SKM-1 (cell line): ENCODE data around the gene SCGB2A2.

Source experiments
- DNase-seq: peaks from one replicate; lab custom pipeline; 2025; ENCODE audit not compliant: unreplicated experiment; lab: John Stamatoyannopoulos, UW

SCGB2A2 gene

DNA sequence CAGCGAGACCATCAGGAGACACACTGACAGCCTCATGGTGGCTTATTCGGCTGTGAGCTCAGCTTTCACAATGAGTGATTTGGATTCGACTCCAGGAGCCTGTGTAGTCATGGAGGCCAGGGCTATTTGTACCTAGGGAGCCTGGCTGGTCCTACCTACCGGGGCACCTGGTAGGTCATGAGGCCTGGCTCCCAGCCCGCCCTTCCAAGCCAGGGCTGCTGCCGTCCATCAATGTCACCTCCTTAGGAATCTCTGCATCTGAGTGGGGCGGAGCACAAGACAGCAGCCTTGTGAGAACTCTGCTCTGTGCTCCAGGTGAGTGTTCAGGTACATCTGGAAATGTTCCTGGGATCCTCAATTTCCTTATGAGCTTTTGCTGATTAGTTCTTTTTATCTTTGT is 29.0 kb downstream of the SCGB2A2 start, which contains the start of gene SCGB1D4:
SCGB1D4 (minus strand) TSS at position 101 of the 400 bp plus-strand sequence; CDS start at position 36, 65 bp downstream.
- no peak for DNase-seq

DNA sequence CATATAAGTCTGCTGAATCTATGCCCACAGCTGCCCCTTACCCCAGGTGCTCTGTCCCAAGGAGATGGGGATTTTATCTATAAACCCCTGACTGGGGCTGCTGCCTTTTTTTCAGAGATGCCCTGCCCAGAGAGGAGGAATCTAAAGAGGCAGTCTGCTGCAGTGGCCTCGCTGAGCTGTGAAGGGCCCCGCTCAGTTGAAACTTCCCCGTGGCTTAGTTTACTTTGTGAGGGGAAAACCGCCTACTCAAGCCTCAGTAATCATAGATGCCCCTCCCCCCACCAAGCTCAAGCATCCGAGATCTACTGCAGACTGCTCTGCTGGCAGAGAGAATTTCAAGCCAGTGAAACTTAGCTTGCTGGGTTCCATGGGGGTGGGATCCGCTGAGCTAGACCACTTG is 36.3 kb downstream of the SCGB2A2 start:
- no peak for DNase-seq

DNA sequence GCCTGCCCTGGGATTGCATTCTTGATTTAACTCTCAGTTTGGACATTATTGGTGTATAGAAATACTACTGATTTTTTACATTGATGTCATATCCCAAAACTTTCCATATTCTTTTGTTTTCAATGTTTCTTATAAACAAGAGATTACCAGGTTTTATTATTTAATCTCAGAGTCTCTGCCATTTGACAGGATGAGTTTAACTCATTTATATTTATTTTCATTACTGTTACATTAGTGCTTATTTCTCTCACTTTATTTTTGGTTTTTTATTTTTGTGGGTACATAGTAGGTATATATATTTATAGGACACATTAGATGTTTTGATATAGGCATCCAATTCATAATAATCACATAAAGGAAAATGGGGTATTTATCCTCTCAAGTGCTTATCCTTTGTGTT is 38.0 kb downstream of the SCGB2A2 start:
- DNase-seq, result no peak

DNA sequence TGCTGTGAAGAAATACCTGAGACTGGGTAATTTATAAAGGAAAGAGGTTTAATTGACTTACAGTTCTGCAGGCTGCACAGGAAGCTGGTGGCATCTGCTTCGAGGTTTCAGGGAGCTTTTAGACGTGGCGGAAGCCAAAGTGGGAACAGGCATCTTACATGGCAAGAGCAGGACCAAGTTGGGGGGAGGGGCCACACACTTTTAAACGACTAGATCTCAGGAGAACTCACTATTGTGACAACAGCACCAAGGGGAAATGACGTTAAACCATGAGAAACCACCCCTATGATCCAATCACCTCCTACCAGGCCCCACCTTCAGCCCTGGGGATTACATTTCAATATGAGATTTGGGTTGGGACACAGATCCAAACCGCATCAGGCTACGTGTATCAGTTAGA is 40.0 kb downstream of the SCGB2A2 start:
- no peak for DNase-seq

DNA sequence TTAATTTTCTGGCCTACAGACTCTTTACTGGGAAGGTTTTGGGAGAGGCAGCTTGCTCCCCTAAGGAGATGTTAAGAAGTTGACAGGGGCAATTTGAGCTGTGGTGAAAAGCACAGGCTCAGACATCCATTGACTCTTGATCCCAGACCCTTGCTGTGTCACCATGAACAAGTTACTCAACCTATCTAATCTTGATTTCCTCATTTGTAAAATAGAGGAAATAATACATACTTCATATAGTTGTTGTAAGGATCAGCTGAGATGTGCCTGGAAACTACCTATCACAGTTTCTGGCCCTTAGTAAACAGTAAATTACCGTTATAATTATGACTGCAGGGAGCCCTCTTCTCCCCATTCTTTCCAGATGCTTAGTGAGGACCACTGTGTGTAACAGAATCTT is 45.5 kb downstream of the SCGB2A2 start:
- DNase-seq, result no peak

DNA sequence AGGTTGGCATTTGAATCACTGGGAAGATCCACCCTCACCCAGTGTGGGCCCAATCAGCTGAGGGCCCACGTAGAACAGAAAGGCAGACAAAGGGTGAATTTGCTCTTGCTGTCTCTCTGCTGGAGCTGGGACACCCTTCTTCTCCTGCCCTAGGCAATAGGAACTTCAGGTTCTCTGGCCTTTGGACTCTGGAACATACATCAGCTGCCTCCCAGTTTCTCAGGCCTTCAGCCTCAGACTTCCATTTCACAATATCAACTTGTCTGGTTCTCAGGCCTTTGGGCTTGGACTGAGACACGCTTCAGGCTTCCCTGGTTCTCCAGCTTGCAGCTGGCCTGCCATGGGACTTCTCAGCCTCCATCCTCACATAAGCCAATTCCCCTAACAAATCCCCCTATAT is 52.6 kb downstream of the SCGB2A2 start:
- no peak for DNase-seq
